ENCODE measurements around the gene LGR6. TPM values are rescaled to one million over a fixed set of nuclear protein-coding genes. Genes with fewer than 3 reads are reported as not detected.

LGR6 gene
- polyA plus RNA-seq, 1 donor from 2014 or later: not detected

GRCh38 chr1:202316186-202316585 lies 122.6 kb downstream of the LGR6 start:
- Histone ChIP-seq H3F3A (ENCODE audit: insufficient read depth, low read length, poor library complexity, severe bottlenecking) (no peaks in the 10 kb centered on the region), H3K9ac (ENCODE audit: low read length) (no peak overlapping the region), H3K4me2 (ENCODE audit: low read length) (no peak overlapping the region), H2AFZ (ENCODE audit: low read depth, low read length) (no peak overlapping the region), H3K79me2 (replicated peaks; ENCODE audit: insufficient read depth, low read length) (no peaks in the 10 kb centered on the region), H3K4me3 (ENCODE audit: low read length) (no peak overlapping the region), H3K27ac (ENCODE audit: low read length) (no peak overlapping the region), H4K20me1 (ENCODE audit: insufficient read depth) (no peaks in the 10 kb centered on the region), H3K9me2 (ENCODE audit: insufficient read depth, low read length) (no peaks in the 10 kb centered on the region), H3K36me3 (ENCODE audit: insufficient read depth, low read length) (no peaks in the 10 kb centered on the region), H3K9me3 (ENCODE audit: low read length) (no peaks in the 10 kb centered on the region), H3K27me3 (ENCODE audit: insufficient read depth, low read depth, low read length) (no peaks in the 10 kb centered on the region)
- TF ChIP-seq MXI1 (conservative IDR thresholded peaks at IDR 0.05; ENCODE audit: poor library complexity, severe bottlenecking) (no peak), SMC3 (conservative IDR thresholded peaks at IDR 0.05; ENCODE audit: poor library complexity) (no peak), TAF1 (IDR thresholded peaks at IDR 0.05; ENCODE audit: low read depth) (no peak), EZH2 (IDR thresholded peaks at IDR 0.05; ENCODE audit: borderline replicate concordance, insufficient read depth, low read length, poor library complexity, severe bottlenecking) (no peak), POLR2AphosphoS5 (IDR thresholded peaks at IDR 0.05) (no peak), RAD21 (conservative IDR thresholded peaks at IDR 0.05) (no peak), REST (IDR thresholded peaks at IDR 0.05; ENCODE audit: borderline replicate concordance) (no peak), EP300 (conservative IDR thresholded peaks at IDR 0.05; ENCODE audit: poor library complexity, severe bottlenecking) (no peak), CTCF (IDR thresholded peaks at IDR 0.05; ENCODE audit: poor library complexity, severe bottlenecking) (no peak)

GRCh38 chr1:202317941-202318925 lies 124.6 kb downstream of the LGR6 start:
- no peaks in the 10 kb centered on the region for H4K20me1 ChIP-seq (ENCODE audit: insufficient read depth)
- H3K4me3 ChIP-seq (ENCODE audit: low read length): no peak overlapping the region
- no peaks in the 10 kb centered on the region for H3K27me3 ChIP-seq (ENCODE audit: insufficient read depth, low read depth, low read length)
- no peak overlapping the region for H3K27ac ChIP-seq (ENCODE audit: low read length)
- H3K9me3 ChIP-seq (ENCODE audit: low read length): no peaks in the 10 kb centered on the region
- TF ChIP-seq MXI1 (conservative IDR thresholded peaks at IDR 0.05; ENCODE audit: poor library complexity, severe bottlenecking): no peak
- TF ChIP-seq POLR2AphosphoS5 (IDR thresholded peaks at IDR 0.05): no peak
- no peak for TF ChIP-seq EP300 (conservative IDR thresholded peaks at IDR 0.05; ENCODE audit: poor library complexity, severe bottlenecking)
- TF ChIP-seq SMC3 (conservative IDR thresholded peaks at IDR 0.05; ENCODE audit: poor library complexity): no peak
- TF ChIP-seq CTCF (IDR thresholded peaks at IDR 0.05; ENCODE audit: poor library complexity, severe bottlenecking): no peak
- TF ChIP-seq EZH2 (IDR thresholded peaks at IDR 0.05; ENCODE audit: borderline replicate concordance, insufficient read depth, low read length, poor library complexity, severe bottlenecking): no peak
- no peak for TF ChIP-seq REST (IDR thresholded peaks at IDR 0.05; ENCODE audit: borderline replicate concordance)
- no peak for TF ChIP-seq RAD21 (conservative IDR thresholded peaks at IDR 0.05)
- TF ChIP-seq TAF1 (IDR thresholded peaks at IDR 0.05; ENCODE audit: low read depth): no peak
- no peak overlapping the region for H3K9ac ChIP-seq (ENCODE audit: low read length)
- no peaks in the 10 kb centered on the region for H3K36me3 ChIP-seq (ENCODE audit: insufficient read depth, low read length)
- no peaks in the 10 kb centered on the region for H3K79me2 ChIP-seq (replicated peaks; ENCODE audit: insufficient read depth, low read length)
- H3K9me2 ChIP-seq (ENCODE audit: insufficient read depth, low read length): no peaks in the 10 kb centered on the region
- H2AFZ ChIP-seq (ENCODE audit: low read depth, low read length): no peak overlapping the region
- no peak overlapping the region for H3K4me2 ChIP-seq (ENCODE audit: low read length)
- no peaks in the 10 kb centered on the region for H3F3A ChIP-seq (ENCODE audit: insufficient read depth, low read length, poor library complexity, severe bottlenecking)
